ENCODE results near the gene SLC35B4.

SLC35B4 gene

GRCh38 chr7:134316539-134317344 is at the start of gene SLC35B4:
Gene SLC35B4, minus strand, starts transcription at chr7:134316930. Its CDS starts 179 bp downstream, at chr7:134316751.
- DNase-seq (ENCODE audit: low read depth) = peak; percentile 71

- DNase-seq (ENCODE audit: low read depth) = no peak
Measured at GRCh38 chr7:134366481-134366880, 49.8 kb upstream of the SLC35B4 start.

GRCh38 chr7:134365341-134366054 is 48.8 kb upstream of the SLC35B4 start:
- DNase-seq (ENCODE audit: low read depth) = peak; percentile 55

- DNase-seq (ENCODE audit: low read depth) = peak; percentile 24
Measured at GRCh38 chr7:134364619-134365037, 47.9 kb upstream of the SLC35B4 start.

GRCh38 chr7:134362587-134363483 is 46.1 kb upstream of the SLC35B4 start:
- no peak for DNase-seq (ENCODE audit: low read depth)

GRCh38 chr7:134359787-134360432 is 43.2 kb upstream of the SLC35B4 start:
- DNase-seq (ENCODE audit: low read depth) = no peak

GRCh38 chr7:134357486-134357885 is 40.8 kb upstream of the SLC35B4 start:
- no peak for DNase-seq (ENCODE audit: low read depth)

GRCh38 chr7:134356421-134356936 is 39.7 kb upstream of the SLC35B4 start:
- DNase-seq (ENCODE audit: low read depth) = no peak

- DNase-seq (ENCODE audit: low read depth) = no peak
Measured at GRCh38 chr7:134355927-134356326, 39.2 kb upstream of the SLC35B4 start.

GRCh38 chr7:134355004-134355525 is 38.3 kb upstream of the SLC35B4 start:
- no peak for DNase-seq (ENCODE audit: low read depth)

- DNase-seq (ENCODE audit: low read depth) = no peak
Measured at GRCh38 chr7:134353411-134353810, 36.7 kb upstream of the SLC35B4 start.

GRCh38 chr7:134351424-134351823 is 34.7 kb upstream of the SLC35B4 start:
- DNase-seq (ENCODE audit: low read depth) = no peak

- no peak for DNase-seq (ENCODE audit: low read depth)
Measured at GRCh38 chr7:134350709-134351108, 34.0 kb upstream of the SLC35B4 start.

GRCh38 chr7:134347567-134347966 is 30.8 kb upstream of the SLC35B4 start:
- DNase-seq (ENCODE audit: low read depth) = no peak

- DNase-seq (ENCODE audit: low read depth) = no peak
Measured at GRCh38 chr7:134343796-134344195, 27.1 kb upstream of the SLC35B4 start.

GRCh38 chr7:134343136-134343535 is 26.4 kb upstream of the SLC35B4 start:
- no peak for DNase-seq (ENCODE audit: low read depth)

GRCh38 chr7:134339475-134339874 is 22.7 kb upstream of the SLC35B4 start:
- no peak for DNase-seq (ENCODE audit: low read depth)

- no peak for DNase-seq (ENCODE audit: low read depth)
Measured at GRCh38 chr7:134337980-134338379, 21.2 kb upstream of the SLC35B4 start.

- DNase-seq (ENCODE audit: low read depth) = no peak
Measured at GRCh38 chr7:134334408-134334807, 17.7 kb upstream of the SLC35B4 start.

- DNase-seq (ENCODE audit: low read depth) = no peak
Measured at GRCh38 chr7:134333943-134334342, 17.2 kb upstream of the SLC35B4 start.

- DNase-seq (ENCODE audit: low read depth) = no peak
Measured at GRCh38 chr7:134332892-134333291, 16.2 kb upstream of the SLC35B4 start.
